Right lobe of liver (tissue), 6 donors: ENCODE measurements around the gene PFDN4. TPM values are rescaled to one million over a fixed set of nuclear protein-coding genes. Genes with fewer than 3 reads are reported as not detected.

Experiments
- ATAC-seq, 4 donors: fragments of 200-7000 bp; cut with Tn5 transposase; one replicate each; pipeline ENCODE4 v1.9.1; 2020; ENCODE audit warnings: mild to moderate bottlenecking in 4 of 4, moderate library complexity in 4 of 4
- DNase-seq, 3 donors: peaks; one replicate each; pipeline ENCODE4 v3.0.0-alpha.2; 2020
- H3K27ac ChIP-seq, 3 donors: fragments of 200-600 bp; one replicate each; pipeline ENCODE4 v1.8.0; 2022
- H3K27me3 ChIP-seq, 2 donors: fragments of 200-600 bp; one replicate each; pipeline ENCODE4 v1.8.0; 2022
- H3K36me3 ChIP-seq, 4 donors: fragments of 200-600 bp; sonication (generic) in 1 of 4; one replicate each; pipeline versions ENCODE4 v1.5.1 to v1.8.0; 2017 to 2022; ENCODE audit warnings: control low read depth in 1 of 4
- H3K4me1 ChIP-seq, 4 donors: fragments of 200-600 bp; sonication (generic) in 1 of 4; one replicate each; pipeline versions ENCODE4 v1.5.1 to v1.8.0; 2017 to 2022; ENCODE audit warnings: control low read depth in 1 of 4
- H3K4me3 ChIP-seq, 3 donors: fragments of 200-600 bp; one replicate each; pipeline ENCODE4 v1.8.0; 2022
- H3K9me3 ChIP-seq, 4 donors: fragments of 200-600 bp; sonication (generic) in 1 of 4; one replicate each; pipeline versions ENCODE4 v1.5.1 to v1.8.0; 2017 to 2022; ENCODE audit warnings: control low read depth in 1 of 4
- CTCF ChIP-seq, 4 donors: fragments of 200-600 bp in 3 of 4; fragments of 450-650 bp in 1 of 4; IDR thresholded peaks; one replicate each; pipeline versions ENCODE4 v1.5.1 to v1.8.0; 2016 to 2022; ENCODE audit warnings: antibody characterized with exemption in 4 of 4, mild to moderate bottlenecking in 2 of 4
- POLR2A ChIP-seq: fragments of 450-650 bp; IDR thresholded peaks from one replicate; pipeline ENCODE4 v1.6.1; 2017; ENCODE audit warnings: antibody characterized with exemption, mild to moderate bottlenecking
- WGBS: methylation state at CpG from one replicate; pipeline ENCODE4 v1.1.6; 2018; ENCODE audit warnings: low coverage, low lambda C conversion rate; ENCODE audit not compliant: insufficient coverage; ENCODE audit errors: missing lambda C conversion rate; 5-methylcytosine and 5-hydroxymethylcytosine counted together
- intact Hi-C, 2 donors: fragments of 100-400 bp; cut with DNase I; formaldehyde crosslinking; loops; one replicate each; pipeline versions ENCODE4 v1.11.2 to v1.14.1; 2022
- total RNA-seq, 6 experiments: library from RNA; depleted of rRNA in 2 of 6; stranded (reverse); fragments of >200 nt in 2 of 6; fragmentation: NEBNext Ultra II Directional in 3 of 6; extraction: Animal tissue kit (Norgen Biotek cat#: 25700) in 3 of 6; gene quantifications; one replicate each; pipeline versions ENCODE4 v1.1.0 to v1.2.4, GENCODE V29; 2016 to 2023
- donor health status: DM: no; HTN: yes; CAD: no.
- donor health status: DM: no; HTN: no; CAD: no.
- donor health status: DM: no; HTN: no; CAD: no.
- donor health status: DM: no; HTN: yes; CAD: no.
- donor health status: DM: no; HTN: yes; CAD: no.

PFDN4 gene
- total RNA-seq, 6 experiments from 2014 or later = 4.2 to 50.9 (median 7.9) TPM

GRCh38 chr20:54188132-54188849 is 19.6 kb upstream of the PFDN4 start:
- Histone ChIP-seq H3K4me1 (no peaks in the 10 kb centered on the region), H3K9me3 (no peaks in the 10 kb centered on the region), H3K27me3 (no peaks in the 10 kb centered on the region), H3K36me3 (no peaks in the 10 kb centered on the region), H3K27ac (no peak overlapping the region), H3K4me3 (no peak overlapping the region)
- 76% methylated on average over 11 of the region's 11 CpGs for WGBS
- intact Hi-C loops = no loop called here
- ATAC-seq (no peak), DNase-seq (no peak)
- TF ChIP-seq CTCF (IDR thresholded peaks at IDR 0.05) = no peak
- TF ChIP-seq POLR2A = no peak

GRCh38 chr20:54189630-54190029 is 18.3 kb upstream of the PFDN4 start:
- TF ChIP-seq POLR2A = no peak
- TF ChIP-seq CTCF (IDR thresholded peaks at IDR 0.05) = no peak
- Histone ChIP-seq H3K9me3 (no peaks in the 10 kb centered on the region), H3K27me3 (no peaks in the 10 kb centered on the region), H3K4me3 (no peak overlapping the region), H3K36me3 (no peaks in the 10 kb centered on the region), H3K4me1 (no peaks in the 10 kb centered on the region), H3K27ac (no peak overlapping the region)
- intact Hi-C loops = no loop called here
- no peak for DNase-seq
- ATAC-seq = no peak
- 37% methylated on average over 2 of the region's 2 CpGs for WGBS

- no peak for ATAC-seq
- Histone ChIP-seq H3K4me3 (no peak overlapping the region), H3K36me3 (no peaks in the 10 kb centered on the region), H3K27me3 (no peaks in the 10 kb centered on the region), H3K27ac (no peak overlapping the region), H3K9me3 (no peaks in the 10 kb centered on the region), H3K4me1 (no peaks in the 10 kb centered on the region)
- 100% methylated on average over 2 of the region's 2 CpGs for WGBS
- TF ChIP-seq CTCF (IDR thresholded peaks at IDR 0.05) = no peak
- no peak for TF ChIP-seq POLR2A
- intact Hi-C loops = no loop called here
- DNase-seq = no peak
Measured at GRCh38 chr20:54190217-54190616, 17.7 kb upstream of the PFDN4 start.

- Histone ChIP-seq H3K27me3 (no peaks in the 10 kb centered on the region), H3K9me3 (no peaks in the 10 kb centered on the region), H3K27ac (no peak overlapping the region), H3K4me1 (no peaks in the 10 kb centered on the region), H3K36me3 (no peaks in the 10 kb centered on the region), H3K4me3 (no peak overlapping the region)
- no peak for ATAC-seq
- DNase-seq = no peak
- WGBS = 52% methylated on average over 4 of the region's 5 CpGs
- intact Hi-C loops = no loop called here
- no peak for TF ChIP-seq CTCF (IDR thresholded peaks at IDR 0.05)
- TF ChIP-seq POLR2A = no peak
Measured at GRCh38 chr20:54193817-54194216, 14.1 kb upstream of the PFDN4 start.
